Fibroblast of villous mesenchyme (primary cell): ENCODE data around the gene TSKU. TPM values are rescaled to one million over a fixed set of nuclear protein-coding genes. Genes with fewer than 3 reads are reported as not detected.
A peak's percentile ranks its signal among the peaks of the same experiment; 100 is the strongest.

ENCODE experiments used
- DNase-seq: peaks from one replicate; pipeline ENCODE4 v3.0.0-alpha.2; 2010; ENCODE audit warnings: low read depth
- H3K4me3 ChIP-seq: 2 replicates; pipeline ENCODE4 v1.5.1; 2011; ENCODE audit warnings: low read depth, mild to moderate bottlenecking, low read length
- CTCF ChIP-seq: IDR thresholded peaks from 2 replicates; pipeline ENCODE4 v1.5.1; 2012; ENCODE audit warnings: low read depth, mild to moderate bottlenecking, low read length; ENCODE audit not compliant: insufficient read depth
- total RNA-seq: library from RNA; depleted of rRNA; stranded (reverse); fragments of >200 nt; gene quantifications from 2 replicates; pipeline ENCODE4 v1.2.3, GENCODE V29; 2012

Gene TSKU
- total RNA-seq, 1 donor = 18.6 TPM

- no peak for TF ChIP-seq CTCF
- DNase-seq = no peak
- H3K4me3 ChIP-seq = no peak overlapping the region
Measured at GRCh38 chr11:76760236-76760635, 22.9 kb upstream of the TSKU start.

- TF ChIP-seq CTCF = no peak
- no peak for DNase-seq
- H3K4me3 ChIP-seq = no peak overlapping the region
Measured at GRCh38 chr11:76761718-76762355, 21.3 kb upstream of the TSKU start.

- H3K4me3 ChIP-seq = no peak overlapping the region
- no peak for TF ChIP-seq CTCF
- DNase-seq = no peak
Measured at GRCh38 chr11:76762356-76762752, 20.8 kb upstream of the TSKU start.

DNA sequence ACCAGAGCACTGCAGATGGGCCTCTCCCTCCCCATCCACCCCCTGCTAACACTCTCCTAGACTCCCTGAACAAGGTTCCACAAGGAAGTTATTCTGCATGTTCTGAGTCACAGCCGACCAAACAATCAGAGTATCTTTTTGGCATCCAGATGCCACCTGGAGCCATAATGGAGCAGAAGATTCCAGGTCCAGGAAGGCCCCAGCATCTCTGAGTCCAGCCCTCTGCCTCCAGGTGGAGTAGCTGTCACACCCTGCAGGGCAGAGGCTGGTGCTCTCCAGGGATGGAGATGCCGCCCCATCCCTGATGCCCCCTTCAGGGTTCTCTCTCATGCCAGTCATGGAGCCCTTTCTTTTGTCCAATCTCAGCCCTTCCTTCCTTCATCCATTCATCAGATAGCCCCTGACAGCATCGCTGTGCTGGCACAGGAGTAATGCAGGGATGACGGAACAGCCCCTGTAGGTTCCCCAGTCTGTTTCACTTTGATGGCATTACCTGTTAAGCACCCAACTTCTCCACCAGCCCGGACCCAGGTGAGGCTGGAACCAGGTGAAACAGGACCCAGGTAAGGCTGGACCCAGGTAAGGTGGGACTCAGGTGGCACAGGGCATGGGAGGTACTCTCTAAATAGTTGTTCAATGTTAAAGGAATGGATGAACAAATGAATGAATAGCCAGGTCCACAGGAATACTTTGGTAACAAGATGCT lies 20.1 kb upstream of the TSKU start:
- TF ChIP-seq CTCF = no peak
- no peak overlapping the region for H3K4me3 ChIP-seq
- DNase-seq = no peak

GRCh38 chr11:76763573-76764346 lies 19.4 kb upstream of the TSKU start:
- H3K4me3 ChIP-seq = no peak overlapping the region
- no peak for TF ChIP-seq CTCF
- DNase-seq = peak; percentile 77

DNA sequence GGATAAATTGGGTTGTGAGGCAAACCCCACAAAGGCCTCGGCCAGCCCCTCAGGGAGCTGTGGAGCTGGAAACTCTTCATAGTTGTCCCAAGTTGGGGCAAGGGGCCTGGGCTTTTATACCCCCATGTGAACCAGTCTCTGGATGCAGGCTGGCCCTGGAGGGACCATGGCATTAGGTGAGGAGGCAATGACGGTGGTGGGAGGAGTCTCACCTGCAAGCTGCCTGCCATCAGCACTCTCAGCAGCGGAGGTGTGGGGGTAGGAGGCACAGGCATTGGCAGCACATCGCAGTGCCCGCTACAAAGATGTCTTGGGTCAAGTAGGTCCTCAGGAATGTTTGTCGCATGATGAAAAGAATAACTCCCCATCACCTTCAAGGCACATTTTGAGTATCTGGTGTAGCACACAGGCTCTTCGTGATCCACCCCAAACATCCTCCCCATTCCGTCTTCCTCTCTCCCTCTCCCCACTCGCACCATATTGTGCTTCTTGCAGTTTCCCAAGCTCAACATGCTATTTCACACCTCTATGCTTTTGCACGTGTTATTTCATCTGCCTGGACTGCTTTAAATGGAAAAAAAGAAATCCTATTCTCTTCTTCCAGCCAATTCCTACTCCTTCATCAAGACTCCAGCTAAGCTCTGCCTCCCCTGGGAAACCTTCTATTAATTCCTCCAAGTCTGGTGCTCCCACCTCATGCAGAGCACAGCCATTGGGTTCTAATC lies 18.1 kb upstream of the TSKU start:
- no peak overlapping the region for H3K4me3 ChIP-seq
- no peak for DNase-seq
- no peak for TF ChIP-seq CTCF
